GM21737 (cell line): Measurements from ENCODE around the gene ECM1.

Experiments
- ATAC-seq: cut with Tn5 transposase; IDR thresholded peaks from one replicate; pipeline ENCODE4 v1.9.1; 2021; ENCODE audit warnings: mild to moderate bottlenecking, moderate library complexity; ENCODE audit not compliant: unreplicated experiment

The ECM1 gene

GRCh38 chr1:150543500-150544143 lies 35.7 kb downstream of the ECM1 start:
- no peak for ATAC-seq

DNA sequence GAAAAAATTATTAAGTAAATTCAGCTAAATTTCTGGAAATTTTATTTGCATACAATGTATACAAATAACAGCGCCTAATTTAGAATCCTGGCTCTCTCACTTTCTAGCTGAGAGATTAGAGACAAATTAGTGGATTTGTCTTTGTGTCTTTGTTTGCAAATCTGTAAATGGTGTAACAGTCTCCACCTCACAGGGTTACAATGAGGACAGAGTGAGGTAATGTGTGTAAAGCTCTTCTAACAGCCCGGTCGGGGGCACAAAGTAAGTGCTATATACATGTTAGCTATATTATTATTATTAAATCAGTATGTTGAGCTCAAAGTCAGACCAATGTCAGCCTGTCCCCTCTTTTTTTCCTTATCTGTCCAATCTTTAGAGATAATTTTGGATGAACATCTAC lies 36.3 kb downstream of the ECM1 start:
- ATAC-seq, result no peak

DNA sequence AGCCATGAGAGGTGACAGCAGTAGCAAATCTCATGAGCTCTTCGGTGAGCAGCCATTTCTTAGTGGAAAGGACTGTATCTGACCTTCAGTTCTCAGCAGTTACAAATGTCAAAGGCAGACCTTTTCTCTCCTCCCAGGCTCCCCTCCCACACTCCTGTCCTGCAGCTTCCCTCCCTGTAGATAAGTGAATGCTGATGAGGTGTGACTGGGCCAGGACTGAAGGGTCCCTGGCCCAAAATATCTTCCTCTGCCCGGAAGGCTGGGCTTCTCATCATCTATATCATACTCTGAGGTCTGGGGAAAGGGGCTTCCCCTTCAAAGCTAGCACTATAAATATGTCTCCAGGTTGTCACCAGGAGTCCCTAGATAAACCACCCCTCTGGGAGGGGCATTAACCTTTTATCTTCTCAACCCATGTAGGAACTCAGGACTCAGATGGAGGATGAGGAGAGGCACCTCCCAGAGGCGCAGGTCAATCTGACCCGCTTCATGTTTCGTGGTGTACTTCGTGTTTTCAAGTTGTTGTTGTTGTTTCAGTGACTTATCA lies 37.6 kb downstream of the ECM1 start:
- ATAC-seq, result no peak

GRCh38 chr1:150546294-150546937 lies 38.5 kb downstream of the ECM1 start:
- no peak for ATAC-seq

DNA sequence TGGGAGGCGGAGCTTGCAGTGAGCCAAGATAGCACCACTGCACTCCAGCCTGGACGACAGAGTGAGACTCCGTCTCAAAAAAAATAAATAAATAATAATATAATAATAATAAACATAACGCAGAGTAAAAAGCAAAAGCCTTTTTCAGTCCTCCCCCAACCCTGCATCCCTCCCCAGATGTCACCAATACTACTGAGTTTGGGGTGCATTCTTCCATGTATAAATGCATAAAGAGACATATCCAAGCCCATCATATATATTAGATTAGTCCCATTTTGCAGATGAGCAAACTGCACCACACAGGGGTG lies 40.4 kb downstream of the ECM1 start:
- ATAC-seq, result no peak

DNA sequence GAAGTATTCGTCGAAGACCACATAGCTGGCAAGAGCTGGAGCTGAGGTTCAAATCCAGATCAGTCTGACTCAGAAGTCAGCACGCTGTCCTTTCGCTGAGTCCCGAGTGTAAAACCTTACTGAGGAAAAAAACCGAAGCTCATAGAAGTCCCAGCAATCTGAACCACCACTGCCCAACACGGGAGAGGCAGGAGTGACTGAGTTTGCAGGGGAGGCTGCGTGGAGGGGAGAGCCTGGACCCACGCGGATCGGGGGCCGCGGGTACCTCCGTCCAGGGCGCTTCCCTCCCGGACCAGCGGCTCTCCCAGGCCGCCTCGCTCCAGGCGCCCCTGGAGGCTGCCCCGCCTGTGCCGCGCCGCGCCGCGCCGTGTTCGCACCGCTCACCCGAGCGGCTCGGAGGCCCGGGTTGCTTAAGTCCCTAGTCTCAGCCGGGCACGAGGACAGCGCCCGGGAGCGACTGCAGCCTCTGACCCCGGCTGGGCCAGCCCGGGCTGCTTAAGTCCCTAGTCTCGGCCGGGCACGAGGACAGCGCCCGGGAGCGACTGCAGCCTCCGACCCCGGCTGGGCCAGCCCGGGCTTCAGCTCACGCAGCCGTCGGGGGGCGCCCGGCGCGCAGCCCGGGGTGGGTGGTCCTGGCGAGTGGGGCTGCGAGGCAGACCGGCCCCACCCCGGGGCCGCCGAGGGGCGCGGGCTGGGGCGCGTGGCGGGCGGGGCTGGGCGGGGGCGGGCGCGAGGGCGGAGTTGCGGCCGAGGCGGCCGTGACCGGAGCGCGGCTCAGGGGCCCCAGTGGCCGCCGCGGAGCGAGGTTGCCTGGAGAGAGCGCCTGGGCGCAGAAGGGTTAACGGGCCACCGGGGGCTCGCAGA lies 41.0 kb downstream of the ECM1 start, which contains the start of gene ADAMTSL4:
ADAMTSL4 (plus strand) TSS at position 777 of the 864 bp plus-strand sequence. CDS start 2,881 bp downstream, outside the sequence.
- ATAC-seq, result no peak

GRCh38 chr1:150549496-150550221 lies 41.8 kb downstream of the ECM1 start:
- no peak for ATAC-seq

- no peak for ATAC-seq
Measured at GRCh38 chr1:150550222-150551050, 42.5 kb downstream of the ECM1 start.

GRCh38 chr1:150551051-150551783 lies 43.3 kb downstream of the ECM1 start:
- no peak for ATAC-seq

GRCh38 chr1:150551784-150552127 lies 43.8 kb downstream of the ECM1 start:
- ATAC-seq, result no peak

DNA sequence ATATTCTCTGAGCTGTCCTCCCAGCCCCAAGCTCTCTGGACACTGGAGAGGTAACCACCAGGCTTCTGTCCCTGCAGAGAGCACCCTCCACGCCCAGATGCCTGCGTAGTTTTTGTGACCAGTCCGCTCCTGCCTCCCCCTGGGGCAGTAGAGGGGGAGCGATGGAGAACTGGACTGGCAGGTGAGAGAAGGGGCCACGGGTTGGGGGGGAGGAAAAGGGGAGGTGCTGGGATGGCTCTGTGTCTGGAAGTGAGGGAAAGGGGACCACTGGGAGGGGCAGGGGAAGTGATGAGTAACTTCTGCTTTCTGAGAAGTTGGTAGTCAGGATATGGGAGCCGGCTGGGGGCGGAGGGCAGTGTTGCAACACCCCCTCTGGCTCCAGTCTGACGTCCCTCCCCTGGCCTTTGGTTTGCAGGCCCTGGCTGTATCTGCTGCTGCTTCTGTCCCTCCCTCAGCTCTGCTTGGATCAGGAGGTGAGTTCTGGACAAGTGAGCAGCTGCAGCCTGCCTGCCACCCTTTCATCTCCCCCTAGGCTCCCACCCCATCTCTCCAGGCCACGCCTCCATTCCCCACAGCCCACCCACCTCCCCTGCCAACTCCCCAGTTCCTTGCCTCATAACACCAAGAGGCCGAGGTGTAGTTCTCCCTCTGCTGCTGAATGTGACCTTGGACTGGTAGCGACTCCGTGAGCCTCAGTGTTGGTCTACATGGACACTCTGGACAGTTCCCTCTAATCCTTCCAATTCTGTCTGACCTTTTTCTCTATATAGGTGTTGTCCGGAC lies 44.4 kb downstream of the ECM1 start:
- ATAC-seq, result no peak

- ATAC-seq, result no peak
Measured at GRCh38 chr1:150552911-150553289, 45.0 kb downstream of the ECM1 start.

DNA sequence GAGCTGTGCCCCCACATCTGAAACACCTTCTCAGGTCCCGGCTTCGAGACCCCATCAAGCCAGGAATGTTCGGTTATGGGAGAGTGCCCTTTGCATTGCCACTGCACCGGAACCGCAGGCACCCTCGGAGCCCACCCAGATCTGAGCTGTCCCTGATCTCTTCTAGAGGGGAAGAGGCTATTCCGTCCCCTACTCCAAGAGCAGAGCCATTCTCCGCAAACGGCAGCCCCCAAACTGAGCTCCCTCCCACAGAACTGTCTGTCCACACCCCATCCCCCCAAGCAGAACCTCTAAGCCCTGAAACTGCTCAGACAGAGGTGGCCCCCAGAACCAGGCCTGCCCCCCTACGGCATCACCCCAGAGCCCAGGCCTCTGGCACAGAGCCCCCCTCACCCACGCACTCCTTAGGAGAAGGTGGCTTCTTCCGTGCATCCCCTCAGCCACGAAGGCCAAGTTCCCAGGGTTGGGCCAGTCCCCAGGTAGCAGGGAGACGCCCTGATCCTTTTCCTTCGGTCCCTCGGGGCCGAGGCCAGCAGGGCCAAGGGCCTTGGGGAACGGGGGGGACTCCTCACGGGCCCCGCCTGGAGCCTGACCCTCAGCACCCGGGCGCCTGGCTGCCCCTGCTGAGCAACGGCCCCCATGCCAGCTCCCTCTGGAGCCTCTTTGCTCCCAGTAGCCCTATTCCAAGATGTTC lies 45.6 kb downstream of the ECM1 start:
- ATAC-seq, result no peak

- no peak for ATAC-seq
Measured at GRCh38 chr1:150554086-150554452, 46.2 kb downstream of the ECM1 start.

DNA sequence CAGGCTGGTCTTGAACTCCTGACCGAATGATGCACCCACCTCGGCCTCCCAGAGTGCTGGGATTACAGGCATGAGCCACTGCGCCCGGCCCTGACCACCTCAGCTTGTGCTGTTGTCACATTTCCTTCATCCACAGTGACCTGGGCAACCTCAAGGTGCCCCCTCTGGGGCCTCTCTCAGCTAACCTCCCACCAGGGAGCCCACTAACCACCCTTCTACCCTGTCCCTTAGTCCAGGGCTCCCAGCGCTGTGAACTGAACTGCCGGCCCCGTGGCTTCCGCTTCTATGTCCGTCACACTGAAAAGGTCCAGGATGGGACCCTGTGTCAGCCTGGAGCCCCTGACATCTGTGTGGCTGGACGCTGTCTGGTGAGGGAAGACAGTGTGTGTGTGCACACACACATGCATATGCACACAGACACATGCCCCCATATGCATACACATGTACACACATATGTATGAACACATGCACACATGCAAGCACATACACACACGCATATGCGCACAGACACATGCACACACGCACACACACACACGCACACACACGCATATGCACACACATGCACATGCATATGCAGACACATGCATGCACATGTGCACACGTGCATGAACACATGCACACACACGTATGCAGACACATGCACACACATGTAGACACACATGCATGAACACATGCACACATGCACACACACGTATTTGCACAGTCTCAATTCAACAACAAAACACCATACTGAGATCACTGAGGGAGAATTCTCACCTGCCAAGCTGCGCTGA lies 47.5 kb downstream of the ECM1 start:
- ATAC-seq, result no peak

- no peak for ATAC-seq
Measured at GRCh38 chr1:150555971-150556865, 48.3 kb downstream of the ECM1 start.
